K562 (cell line): Measurements from ENCODE around the gene SEBOX. TPM values are rescaled to one million over a fixed set of nuclear protein-coding genes. Genes with fewer than 3 reads are reported as not detected.
A peak's percentile ranks its signal among the peaks of the same experiment; 100 is the strongest.

Source experiments
- NONO ChIP-seq, 2 experiments: fragments of 200-400 bp in 1 of 2; fragments of 450-650 bp in 1 of 2; formaldehyde crosslinking in 1 of 2; IDR thresholded peaks; 2 replicates each; pipeline ENCODE4 v1.6.1; 2017; ENCODE audit warnings: low read depth in 2 of 2, mild to moderate bottlenecking in 2 of 2, moderate library complexity in 2 of 2, low read length in 1 of 2
- POLR2A ChIP-seq: fragments of 450-650 bp; conservative IDR thresholded peaks from 2 replicates; pipeline ENCODE4 v1.6.1; 2016
- TAL1 ChIP-seq: fragments of 450-650 bp; IDR thresholded peaks from 2 replicates; pipeline ENCODE4 v1.6.1; 2016; ENCODE audit warnings: mild to moderate bottlenecking
- ZNF407 ChIP-seq: fragments of 450-650 bp; IDR thresholded peaks from 2 replicates; pipeline ENCODE4 v1.6.1; 2016; ENCODE audit warnings: low read depth
- polyA plus RNA-seq, 8 experiments: library from polyadenylated mRNA; depleted of rRNA in 4 of 8; stranded (reverse) in 5 of 8; unstranded in 3 of 8; fragments of >200 nt; fragmentation: Nextera tagmentation in 2 of 8; fragmentation: Illumina TruSeq in 1 of 8; extraction: Ambion mirVana in 2 of 8; extraction: Trizol in 1 of 8; gene quantifications; 2 replicates each; pipeline versions ENCODE4 v1.2.1 to v1.2.3, GENCODE V29; 2011 to 2014; ENCODE audit warnings: inconsistent platforms in 1 of 8, missing spikeins in 1 of 8
- total RNA-seq, 7 experiments: library from RNA; depleted of rRNA in 6 of 7; stranded (reverse); fragments of >200 nt in 6 of 7; fragmentation: Illumina TruSeq in 2 of 7; extraction: Trizol in 2 of 7; gene quantifications; 2 replicates each; pipeline versions ENCODE4 v1.2.1 to v1.2.3, GENCODE V29; 2011 to 2021; ENCODE audit warnings: low replicate concordance in 1 of 7
- TF ChIP-seq, protein P1 (sequence below), 2 experiments: fragments of 450-650 bp; formaldehyde crosslinking in 1 of 2; IDR thresholded peaks; 2 replicates each; pipeline versions ENCODE4 v1.4.0 to v1.6.1; 2014 to 2020; ENCODE audit warnings: mild to moderate bottlenecking in 2 of 2, borderline replicate concordance in 1 of 2, low read depth in 1 of 2
- TF ChIP-seq, protein P2 (sequence below): fragments of 450-650 bp; IDR thresholded peaks from 2 replicates; pipeline ENCODE4 v1.6.1; 2016; ENCODE audit warnings: low read depth, mild to moderate bottlenecking, moderate library complexity
- TF ChIP-seq, protein P3 (sequence below): fragments of 450-650 bp; conservative IDR thresholded peaks from 2 replicates; pipeline ENCODE4 v1.6.1; 2016; ENCODE audit warnings: missing genetic modification characterization, low read depth, mild to moderate bottlenecking, missing compliant biosample characterization, moderate library complexity

SEBOX gene
- total and polyA plus RNA-seq, 9 of the 15 experiments (the other 6 are each of a cell fraction or from before 2014, with no cell fraction given), result not detected

DNA sequence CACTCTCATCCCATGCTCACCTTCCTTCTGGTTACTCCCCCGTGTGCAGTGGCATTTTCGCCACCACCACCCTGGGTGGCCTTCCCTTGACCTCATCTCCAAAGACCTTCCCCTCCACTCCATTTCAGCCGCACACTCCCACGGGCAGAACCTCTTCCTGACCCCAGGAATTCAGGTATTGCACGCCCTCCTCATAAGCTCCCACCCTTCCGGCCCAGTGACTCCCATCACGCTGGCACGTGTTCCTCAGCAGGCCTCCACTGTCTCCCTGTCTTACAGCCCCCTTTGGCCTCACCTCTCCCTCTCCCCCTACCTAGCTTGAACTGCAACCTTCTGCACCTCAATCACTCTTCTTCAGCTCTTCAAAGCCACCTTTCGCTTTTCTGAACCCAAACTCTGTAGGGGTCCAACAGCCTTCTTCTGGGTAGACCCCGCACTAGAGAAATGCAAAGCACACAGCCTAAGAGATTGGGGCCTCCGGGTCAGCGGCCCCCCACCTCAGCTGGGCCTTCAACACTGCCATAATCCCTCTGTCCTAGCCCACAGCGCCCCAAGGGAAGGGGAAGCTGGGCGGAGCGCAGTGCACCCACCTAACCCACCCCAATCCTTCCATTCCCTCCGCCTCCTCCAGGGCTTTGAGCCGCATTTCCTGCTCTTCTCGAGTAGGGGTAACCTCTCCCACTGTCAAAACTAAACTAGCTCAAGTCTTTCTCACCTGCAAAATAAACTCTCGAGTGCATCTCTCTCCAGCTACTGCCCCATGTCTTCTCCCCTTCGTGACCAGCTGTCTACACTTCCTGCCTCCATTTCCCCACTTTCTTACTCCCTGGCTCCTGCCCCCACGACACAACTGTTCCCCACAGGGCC lies 47.7 kb downstream of the SEBOX start (continued):
- TF ChIP-seq, protein P1, sequence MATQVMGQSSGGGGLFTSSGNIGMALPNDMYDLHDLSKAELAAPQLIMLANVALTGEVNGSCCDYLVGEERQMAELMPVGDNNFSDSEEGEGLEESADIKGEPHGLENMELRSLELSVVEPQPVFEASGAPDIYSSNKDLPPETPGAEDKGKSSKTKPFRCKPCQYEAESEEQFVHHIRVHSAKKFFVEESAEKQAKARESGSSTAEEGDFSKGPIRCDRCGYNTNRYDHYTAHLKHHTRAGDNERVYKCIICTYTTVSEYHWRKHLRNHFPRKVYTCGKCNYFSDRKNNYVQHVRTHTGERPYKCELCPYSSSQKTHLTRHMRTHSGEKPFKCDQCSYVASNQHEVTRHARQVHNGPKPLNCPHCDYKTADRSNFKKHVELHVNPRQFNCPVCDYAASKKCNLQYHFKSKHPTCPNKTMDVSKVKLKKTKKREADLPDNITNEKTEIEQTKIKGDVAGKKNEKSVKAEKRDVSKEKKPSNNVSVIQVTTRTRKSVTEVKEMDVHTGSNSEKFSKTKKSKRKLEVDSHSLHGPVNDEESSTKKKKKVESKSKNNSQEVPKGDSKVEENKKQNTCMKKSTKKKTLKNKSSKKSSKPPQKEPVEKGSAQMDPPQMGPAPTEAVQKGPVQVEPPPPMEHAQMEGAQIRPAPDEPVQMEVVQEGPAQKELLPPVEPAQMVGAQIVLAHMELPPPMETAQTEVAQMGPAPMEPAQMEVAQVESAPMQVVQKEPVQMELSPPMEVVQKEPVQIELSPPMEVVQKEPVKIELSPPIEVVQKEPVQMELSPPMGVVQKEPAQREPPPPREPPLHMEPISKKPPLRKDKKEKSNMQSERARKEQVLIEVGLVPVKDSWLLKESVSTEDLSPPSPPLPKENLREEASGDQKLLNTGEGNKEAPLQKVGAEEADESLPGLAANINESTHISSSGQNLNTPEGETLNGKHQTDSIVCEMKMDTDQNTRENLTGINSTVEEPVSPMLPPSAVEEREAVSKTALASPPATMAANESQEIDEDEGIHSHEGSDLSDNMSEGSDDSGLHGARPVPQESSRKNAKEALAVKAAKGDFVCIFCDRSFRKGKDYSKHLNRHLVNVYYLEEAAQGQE (IDR thresholded peaks at IDR 0.05; ENCODE audit: borderline replicate concordance), result no peak
- TF ChIP-seq, protein P1 (CRISPR knock-in tag; IDR thresholded peaks at IDR 0.05; ENCODE audit: low read depth), result no peak
- TF ChIP-seq, protein P2, sequence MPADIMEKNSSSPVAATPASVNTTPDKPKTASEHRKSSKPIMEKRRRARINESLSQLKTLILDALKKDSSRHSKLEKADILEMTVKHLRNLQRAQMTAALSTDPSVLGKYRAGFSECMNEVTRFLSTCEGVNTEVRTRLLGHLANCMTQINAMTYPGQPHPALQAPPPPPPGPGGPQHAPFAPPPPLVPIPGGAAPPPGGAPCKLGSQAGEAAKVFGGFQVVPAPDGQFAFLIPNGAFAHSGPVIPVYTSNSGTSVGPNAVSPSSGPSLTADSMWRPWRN, result no peak
- TF ChIP-seq ZNF407 (no peak), POLR2A (0 out of 2 replicates have a peak, but pooled peaks have one; percentile 1), TAL1 (no peak), NONO (IDR thresholded peaks at IDR 0.05; ENCODE audit: low read depth in 2 of 2, low read length in 1 of 2) (no peak)
- TF ChIP-seq, protein P3, sequence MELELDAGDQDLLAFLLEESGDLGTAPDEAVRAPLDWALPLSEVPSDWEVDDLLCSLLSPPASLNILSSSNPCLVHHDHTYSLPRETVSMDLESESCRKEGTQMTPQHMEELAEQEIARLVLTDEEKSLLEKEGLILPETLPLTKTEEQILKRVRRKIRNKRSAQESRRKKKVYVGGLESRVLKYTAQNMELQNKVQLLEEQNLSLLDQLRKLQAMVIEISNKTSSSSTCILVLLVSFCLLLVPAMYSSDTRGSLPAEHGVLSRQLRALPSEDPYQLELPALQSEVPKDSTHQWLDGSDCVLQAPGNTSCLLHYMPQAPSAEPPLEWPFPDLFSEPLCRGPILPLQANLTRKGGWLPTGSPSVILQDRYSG (tag), result peak; percentile 28; the same call in 1 of the 2 replicates
